ENCODE measurements around the gene ZDHHC18.
"Not testable (repeated sequence)": the region's sequence is repeated elsewhere in the genome, so short reads cannot be mapped to it uniquely, and the experiment has no call there.

- not testable (repeated sequence) for TF ChIP-seq EZH2 (IDR thresholded peaks at IDR 0.05); POLR2AphosphoS5 (IDR thresholded peaks at IDR 0.05; ENCODE audit: borderline replicate concordance, low read depth, low read length)
Observed at GRCh38 chr1:26847826-26848225, 21.3 kb downstream of the ZDHHC18 start.
